Measurements from ENCODE around the gene CLDN34. TPM values are rescaled to one million over a fixed set of nuclear protein-coding genes. Genes with fewer than 3 reads are reported as not detected.

Gene CLDN34
- total and polyA plus RNA-seq, 11 donors = not detected

GRCh38 chrX:9943420-9943819 is 23.7 kb upstream of the CLDN34 start:
- 91 to 100% (median 94%) methylated on average over 5 of the region's 5 CpGs for WGBS, 4 donors
- Histone ChIP-seq H3K4me1 (no peaks in the 10 kb centered on the region), H3K36me3 (no peaks in the 10 kb centered on the region), H3K27me3 (peaks cover 0 to 3% (median 0%) of the 10 kb centered on the region in 9 donors), H3K4me3 (no peak overlapping the region), H3K27ac (no peak overlapping the region), H3K9me3 (no peaks in the 10 kb centered on the region)
- TF ChIP-seq CTCF (IDR thresholded peaks at IDR 0.05) = no peak
- TF ChIP-seq POLR2A (IDR thresholded peaks at IDR 0.05) = no peak
- DNase-seq (no peak), ATAC-seq (no peak)
- intact Hi-C loops (cut with DNase I) = no loop called here

GRCh38 chrX:9947131-9947794 is 19.9 kb upstream of the CLDN34 start:
- Histone ChIP-seq H3K27ac (no peak overlapping the region), H3K36me3 (no peaks in the 10 kb centered on the region), H3K4me1 (no peaks in the 10 kb centered on the region), H3K4me3 (no peak overlapping the region), H3K9me3 (no peaks in the 10 kb centered on the region), H3K27me3 (peaks cover 0 to 6% (median 0%) of the 10 kb centered on the region in 9 donors)
- ATAC-seq (no peak), DNase-seq (no peak)
- no peak for TF ChIP-seq CTCF (IDR thresholded peaks at IDR 0.05)
- TF ChIP-seq POLR2A (IDR thresholded peaks at IDR 0.05) = no peak
- WGBS, 4 donors = 68 to 81% (median 73%) methylated on average over 10 of the region's 10 CpGs
- intact Hi-C loops (cut with DNase I) = no loop called here

GRCh38 chrX:9948406-9948805 is 18.8 kb upstream of the CLDN34 start:
- DNase-seq = no peak
- no peak overlapping the region for H3K27ac ChIP-seq
- WGBS, 4 donors = 86 to 95% (median 89%) methylated on average over 8 to 9 of the region's 9 CpGs
- H3K36me3 ChIP-seq = no peaks in the 10 kb centered on the region
- H3K4me3 ChIP-seq = no peak overlapping the region
- no peaks in the 10 kb centered on the region for H3K4me1 ChIP-seq
- peaks cover 0 to 6% (median 0%) of the 10 kb centered on the region in 9 donors for H3K27me3 ChIP-seq
- no peak for ATAC-seq
- H3K9me3 ChIP-seq = peaks cover 0 to 8% (median 0%) of the 10 kb centered on the region in 12 donors
- intact Hi-C loops (cut with DNase I) = no loop called here
- TF ChIP-seq CTCF (IDR thresholded peaks at IDR 0.05) (no peak), POLR2A (IDR thresholded peaks at IDR 0.05) (no peak)

- Histone ChIP-seq H3K36me3 (no peaks in the 10 kb centered on the region), H3K27me3 (peaks cover 0 to 6% (median 0%) of the 10 kb centered on the region in 9 donors), H3K9me3 (peaks cover 0 to 11% (median 0%) of the 10 kb centered on the region in 12 donors), H3K4me3 (no peak overlapping the region), H3K27ac (no peak overlapping the region), H3K4me1 (no peaks in the 10 kb centered on the region)
- WGBS, 4 donors = 59 to 93% (median 74%) methylated on average over 1 of the region's 1 CpG
- ATAC-seq (no peak), DNase-seq (no peak)
- no peak for TF ChIP-seq POLR2A (IDR thresholded peaks at IDR 0.05)
- TF ChIP-seq CTCF (IDR thresholded peaks at IDR 0.05) = no peak
- intact Hi-C loops (cut with DNase I) = no loop called here
Measured at GRCh38 chrX:9952300-9952699, 14.9 kb upstream of the CLDN34 start.
